Activated naive CD4-positive, alpha-beta T cell treated with anti-CD3 and anti-CD28 coated beads, Interleukin-2, amount 50 U/mL, for 24 hours (primary cell): ENCODE data around the gene UBIAD1.
"Not testable (repeated sequence)": the region's sequence is repeated elsewhere in the genome, so short reads cannot be mapped to it uniquely, and the experiment has no call there.

ENCODE experiments used
- H3K27ac Mint-ChIP-seq: one replicate; pipeline ENCODE4 v1.8.0; 2021; ENCODE audit warnings: mild to moderate bottlenecking, mixed read lengths
- H3K27me3 Mint-ChIP-seq: one replicate; pipeline ENCODE4 v1.8.0; 2021; ENCODE audit warnings: mixed read lengths
- H3K36me3 Mint-ChIP-seq: one replicate; pipeline ENCODE4 v1.8.0; 2021; ENCODE audit warnings: mixed read lengths
- H3K4me1 Mint-ChIP-seq: one replicate; pipeline ENCODE4 v1.8.0; 2021; ENCODE audit warnings: mixed read lengths
- H3K4me3 Mint-ChIP-seq: one replicate; pipeline ENCODE4 v1.8.0; 2021; ENCODE audit warnings: mild to moderate bottlenecking, mixed read lengths
- H3K9me3 Mint-ChIP-seq: one replicate; pipeline ENCODE4 v1.8.0; 2021; ENCODE audit warnings: mixed read lengths

Gene UBIAD1

GRCh38 chr1:11266268-11267074 lies 6.5 kb upstream of the UBIAD1 start:
- Mint-ChIP-seq H3K4me3 (no peak overlapping the region), H3K27ac (no peak overlapping the region), H3K27me3 (no peaks in the 10 kb centered on the region), H3K9me3 (no peaks in the 10 kb centered on the region), H3K4me1 (peaks cover 9% of the 10 kb centered on the region), H3K36me3 (peaks cover 2% of the 10 kb centered on the region)

- H3K4me3 Mint-ChIP-seq, H3K27ac Mint-ChIP-seq, H3K36me3 Mint-ChIP-seq, H3K27me3 Mint-ChIP-seq, H3K9me3 Mint-ChIP-seq, H3K4me1 Mint-ChIP-seq: not testable (repeated sequence)
These were observed 5.4 kb upstream of the UBIAD1 start for GRCh38 chr1:11267350-11268337.

GRCh38 chr1:11272544-11272831 lies 510 bp upstream of the UBIAD1 start:
- H3K9me3 Mint-ChIP-seq: no peaks in the 10 kb centered on the region
- H3K4me3 Mint-ChIP-seq: peak overlapping the region; percentile 68
- H3K36me3 Mint-ChIP-seq: peaks cover 11% of the 10 kb centered on the region
- H3K27me3 Mint-ChIP-seq: no peaks in the 10 kb centered on the region
- H3K4me1 Mint-ChIP-seq: peaks cover 24% of the 10 kb centered on the region
- H3K27ac Mint-ChIP-seq: no peak overlapping the region

- Mint-ChIP-seq H3K36me3 (peaks cover 17% of the 10 kb centered on the region), H3K4me1 (peaks cover 34% of the 10 kb centered on the region), H3K27ac (peak overlapping the region; percentile 97), H3K4me3 (peak overlapping the region; percentile 99), H3K27me3 (no peaks in the 10 kb centered on the region), H3K9me3 (no peaks in the 10 kb centered on the region)
These were observed 717 bp downstream of the UBIAD1 start for GRCh38 chr1:11273595-11274234.

GRCh38 chr1:11279152-11279551 lies 6.2 kb downstream of the UBIAD1 start:
- peak overlapping the region; percentile 25 for H3K27ac Mint-ChIP-seq
- H3K4me1 Mint-ChIP-seq: peaks cover 76% of the 10 kb centered on the region
- no peak overlapping the region for H3K4me3 Mint-ChIP-seq
- no peaks in the 10 kb centered on the region for H3K9me3 Mint-ChIP-seq
- no peaks in the 10 kb centered on the region for H3K27me3 Mint-ChIP-seq
- peaks cover 24% of the 10 kb centered on the region for H3K36me3 Mint-ChIP-seq

- H3K4me3 Mint-ChIP-seq: peak overlapping the region; percentile 13
- peaks cover 24% of the 10 kb centered on the region for H3K36me3 Mint-ChIP-seq
These were observed 6.6 kb downstream of the UBIAD1 start for GRCh38 chr1:11279630-11280029.

GRCh38 chr1:11280719-11281376 lies 7.8 kb downstream of the UBIAD1 start:
- no peaks in the 10 kb centered on the region for H3K27me3 Mint-ChIP-seq
- no peaks in the 10 kb centered on the region for H3K9me3 Mint-ChIP-seq
- peaks cover 23% of the 10 kb centered on the region for H3K36me3 Mint-ChIP-seq
- peaks cover 80% of the 10 kb centered on the region for H3K4me1 Mint-ChIP-seq
- peak overlapping the region; percentile 88 for H3K27ac Mint-ChIP-seq
- H3K4me3 Mint-ChIP-seq: peak overlapping the region; percentile 57

More at GRCh38 chr1:11279630-11280029, 6.6 kb downstream of the UBIAD1 start:
- Mint-ChIP-seq H3K9me3 (no peaks in the 10 kb centered on the region), H3K4me1 (peaks cover 80% of the 10 kb centered on the region), H3K27ac (peak overlapping the region; percentile 88), H3K27me3 (no peaks in the 10 kb centered on the region)

- Mint-ChIP-seq H3K9me3 (no peaks in the 10 kb centered on the region), H3K36me3 (peaks cover 23% of the 10 kb centered on the region), H3K27ac (peak overlapping the region; percentile 88), H3K27me3 (no peaks in the 10 kb centered on the region), H3K4me1 (peaks cover 82% of the 10 kb centered on the region), H3K4me3 (peak overlapping the region; percentile 57)
These were observed 8.7 kb downstream of the UBIAD1 start for GRCh38 chr1:11281518-11282331.

- no peak overlapping the region for H3K4me3 Mint-ChIP-seq
- no peaks in the 10 kb centered on the region for H3K9me3 Mint-ChIP-seq
- H3K27me3 Mint-ChIP-seq: no peaks in the 10 kb centered on the region
- H3K27ac Mint-ChIP-seq: peak overlapping the region; percentile 59
- peaks cover 21% of the 10 kb centered on the region for H3K36me3 Mint-ChIP-seq
- peaks cover 83% of the 10 kb centered on the region for H3K4me1 Mint-ChIP-seq
These were observed 10.2 kb downstream of the UBIAD1 start for GRCh38 chr1:11283151-11283550.

GRCh38 chr1:11284784-11285183 lies 11.8 kb downstream of the UBIAD1 start:
- Mint-ChIP-seq H3K9me3 (no peaks in the 10 kb centered on the region), H3K36me3 (peaks cover 23% of the 10 kb centered on the region), H3K4me3 (peak overlapping the region; percentile 64), H3K27ac (peak overlapping the region; percentile 83), H3K27me3 (no peaks in the 10 kb centered on the region), H3K4me1 (peaks cover 82% of the 10 kb centered on the region)

GRCh38 chr1:11285883-11286734 lies 13.1 kb downstream of the UBIAD1 start:
- H3K9me3 Mint-ChIP-seq: no peaks in the 10 kb centered on the region
- peaks cover 22% of the 10 kb centered on the region for H3K36me3 Mint-ChIP-seq
- peaks cover 79% of the 10 kb centered on the region for H3K4me1 Mint-ChIP-seq
- no peaks in the 10 kb centered on the region for H3K27me3 Mint-ChIP-seq
- H3K4me3 Mint-ChIP-seq: peak overlapping the region; percentile 64
- peak overlapping the region; percentile 86 for H3K27ac Mint-ChIP-seq

GRCh38 chr1:11286735-11287410 lies 13.9 kb downstream of the UBIAD1 start:
- peak overlapping the region; percentile 86 for H3K27ac Mint-ChIP-seq
- peaks cover 23% of the 10 kb centered on the region for H3K36me3 Mint-ChIP-seq
- H3K9me3 Mint-ChIP-seq: no peaks in the 10 kb centered on the region
- H3K4me3 Mint-ChIP-seq: peak overlapping the region; percentile 33
- no peaks in the 10 kb centered on the region for H3K27me3 Mint-ChIP-seq
- H3K4me1 Mint-ChIP-seq: peaks cover 79% of the 10 kb centered on the region

GRCh38 chr1:11289064-11289463 lies 16.1 kb downstream of the UBIAD1 start:
- peaks cover 24% of the 10 kb centered on the region for H3K36me3 Mint-ChIP-seq
- H3K9me3 Mint-ChIP-seq: no peaks in the 10 kb centered on the region
- no peak overlapping the region for H3K27ac Mint-ChIP-seq
- no peaks in the 10 kb centered on the region for H3K27me3 Mint-ChIP-seq
- no peak overlapping the region for H3K4me3 Mint-ChIP-seq
- H3K4me1 Mint-ChIP-seq: peaks cover 84% of the 10 kb centered on the region
